Nephron progenitor cell (in vitro differentiated cells): ENCODE results near the gene CST2.
"Not testable (repeated sequence)": the region's sequence is repeated elsewhere in the genome, so short reads cannot be mapped to it uniquely, and the experiment has no call there.

Experiments used
- DNase-seq: peaks from one replicate; pipeline ENCODE4 v3.0.0; 2021
- H3K27ac Mint-ChIP-seq: 2 replicates; pipeline ENCODE4 v1.8.0; 2021; ENCODE audit warnings: mild to moderate bottlenecking, moderate library complexity, mixed read lengths
- H3K27me3 Mint-ChIP-seq: 2 replicates; pipeline ENCODE4 v1.8.0; 2021; ENCODE audit warnings: mild to moderate bottlenecking, low read depth, mixed read lengths; ENCODE audit not compliant: poor library complexity
- H3K36me3 Mint-ChIP-seq: 2 replicates; pipeline ENCODE4 v1.8.0; 2021; ENCODE audit warnings: low read depth, mixed read lengths
- H3K4me1 Mint-ChIP-seq: 2 replicates; pipeline ENCODE4 v1.8.0; 2021; ENCODE audit warnings: mixed read lengths
- H3K4me3 Mint-ChIP-seq: 2 replicates; pipeline ENCODE4 v1.8.0; 2021; ENCODE audit warnings: mild to moderate bottlenecking, moderate library complexity, mixed read lengths
- H3K9me3 Mint-ChIP-seq: 2 replicates; pipeline ENCODE4 v1.8.0; 2021; ENCODE audit warnings: mild to moderate bottlenecking, moderate library complexity, mixed read lengths
- CTCF ChIP-seq: fragments of 200-600 bp; sonication (generic); IDR thresholded peaks from 2 replicates; pipeline ENCODE4 v1.5.0; 2021; ENCODE audit warnings: antibody characterized with exemption

The CST2 gene

GRCh38 chr20:23823621-23824324 lies 2.8 kb downstream of the CST2 start:
- Mint-ChIP-seq H3K9me3 (no peaks in the 10 kb centered on the region), H3K27ac (no peak overlapping the region), H3K27me3 (peaks cover 4% of the 10 kb centered on the region), H3K36me3 (no peaks in the 10 kb centered on the region), H3K4me3 (no peak overlapping the region), H3K4me1 (peaks cover 39% of the 10 kb centered on the region)
- no peak for TF ChIP-seq CTCF
- DNase-seq = no peak

- DNase-seq = no peak
- Mint-ChIP-seq H3K4me1 (peaks cover 39% of the 10 kb centered on the region), H3K9me3 (no peaks in the 10 kb centered on the region), H3K27me3 (peaks cover 1% of the 10 kb centered on the region), H3K27ac (no peak overlapping the region), H3K4me3 (no peak overlapping the region), H3K36me3 (no peaks in the 10 kb centered on the region)
- no peak for TF ChIP-seq CTCF
These were observed 3.4 kb downstream of the CST2 start for GRCh38 chr20:23823111-23823510.

- Mint-ChIP-seq H3K4me3 (no peak overlapping the region), H3K27ac (no peak overlapping the region), H3K36me3 (no peaks in the 10 kb centered on the region), H3K27me3 (no peaks in the 10 kb centered on the region), H3K9me3 (no peaks in the 10 kb centered on the region), H3K4me1 (peaks cover 24% of the 10 kb centered on the region)
- DNase-seq = no peak
- no peak for TF ChIP-seq CTCF
These were observed 6.0 kb downstream of the CST2 start for GRCh38 chr20:23820493-23820892.

DNA sequence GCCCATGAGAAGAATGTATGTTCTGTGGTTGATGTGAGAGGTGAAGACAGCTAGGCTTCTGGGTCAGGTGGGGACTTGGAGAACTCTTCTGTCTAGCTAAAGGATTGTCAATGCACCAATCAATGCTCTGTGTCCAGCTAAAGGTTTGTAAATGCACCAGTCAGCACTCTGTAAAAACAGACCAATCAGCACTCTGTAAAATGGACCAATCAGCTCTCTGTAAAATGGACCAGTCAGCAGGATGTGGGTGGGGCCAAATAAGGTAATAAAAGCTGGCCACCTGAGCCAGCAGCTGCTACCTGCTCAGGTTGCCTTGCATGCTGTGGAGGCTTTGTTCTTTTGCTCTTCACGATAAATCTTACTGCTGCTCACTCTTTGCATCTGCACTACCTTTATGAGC lies 15.0 kb downstream of the CST2 start:
- H3K4me3 Mint-ChIP-seq, H3K36me3 Mint-ChIP-seq, H3K4me1 Mint-ChIP-seq, H3K27ac Mint-ChIP-seq, DNase-seq, H3K27me3 Mint-ChIP-seq, H3K9me3 Mint-ChIP-seq: not testable (repeated sequence)

DNA sequence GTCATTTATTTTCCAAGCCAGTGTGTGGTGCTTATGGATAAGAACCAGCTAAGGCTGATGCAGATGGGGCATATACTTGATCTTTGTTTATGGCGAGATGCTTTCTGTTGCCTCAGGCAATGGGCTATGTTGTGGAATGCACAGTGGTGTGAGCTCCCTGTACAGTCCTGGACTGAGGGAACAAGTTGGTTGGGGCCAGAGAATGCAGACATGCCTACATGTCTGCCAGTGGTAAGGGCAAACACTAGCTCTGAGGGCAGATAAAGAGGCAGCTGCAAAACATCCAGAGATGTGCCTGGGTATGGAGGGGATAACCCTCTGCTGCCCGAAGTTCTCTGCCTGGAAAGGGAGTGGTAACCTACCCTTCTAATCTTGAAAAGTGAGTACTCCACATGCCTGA lies 16.2 kb downstream of the CST2 start:
- not testable (repeated sequence) for H3K27ac Mint-ChIP-seq, DNase-seq, H3K4me1 Mint-ChIP-seq, H3K27me3 Mint-ChIP-seq, H3K4me3 Mint-ChIP-seq, H3K9me3 Mint-ChIP-seq, H3K36me3 Mint-ChIP-seq

DNA sequence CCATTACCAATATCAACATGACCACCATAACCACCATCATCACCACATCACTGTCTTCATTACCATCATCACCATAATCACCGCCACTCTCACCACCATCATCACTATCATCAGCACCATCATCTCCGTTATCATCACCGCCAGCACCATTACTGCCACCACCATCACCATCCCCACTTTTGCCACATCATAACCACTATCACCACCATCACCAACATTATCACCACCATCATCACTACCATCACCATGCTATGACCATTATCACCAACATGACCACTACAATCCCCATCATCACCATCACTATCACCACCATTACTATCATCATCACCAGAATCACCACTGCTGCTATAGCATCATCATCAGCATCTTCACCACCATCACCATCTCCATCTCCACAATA lies 25.7 kb downstream of the CST2 start:
- Mint-ChIP-seq H3K4me3 (no peak overlapping the region), H3K9me3 (no peaks in the 10 kb centered on the region), H3K27me3 (peaks cover 3% of the 10 kb centered on the region), H3K27ac (no peak overlapping the region), H3K36me3 (no peaks in the 10 kb centered on the region), H3K4me1 (peaks cover 15% of the 10 kb centered on the region)
- no peak for DNase-seq
- TF ChIP-seq CTCF = no peak

GRCh38 chr20:23799216-23799847 lies 27.2 kb downstream of the CST2 start:
- not testable (repeated sequence) for H3K36me3 Mint-ChIP-seq, H3K9me3 Mint-ChIP-seq, H3K27me3 Mint-ChIP-seq, H3K4me3 Mint-ChIP-seq, H3K27ac Mint-ChIP-seq
- TF ChIP-seq CTCF = peak; percentile 65
- peak; percentile 64 for DNase-seq
- peaks cover 23% of the 10 kb centered on the region for H3K4me1 Mint-ChIP-seq
